ENCODE data around the gene ZNF664.

DNA sequence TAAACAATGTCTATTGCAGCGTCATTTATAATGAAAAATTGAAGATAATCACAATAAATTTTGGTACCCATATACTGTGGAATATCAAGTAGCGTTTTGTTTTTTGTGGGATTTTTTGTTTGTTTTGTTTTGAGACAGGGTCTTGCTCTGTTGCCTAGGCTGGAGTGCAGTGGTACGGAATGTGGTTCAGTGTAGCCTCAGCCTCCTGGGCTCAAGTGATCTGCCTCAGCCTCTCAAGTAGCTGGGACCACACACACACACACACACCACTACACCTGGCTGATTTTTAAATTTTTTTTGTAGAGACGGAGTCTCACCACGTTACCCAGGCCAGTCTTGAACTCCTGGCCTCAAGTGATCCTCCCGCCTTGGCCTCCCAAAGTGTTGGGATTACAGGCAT is 6.6 kb downstream of the ZNF664 start:
- TF ChIP-seq, protein P1, sequence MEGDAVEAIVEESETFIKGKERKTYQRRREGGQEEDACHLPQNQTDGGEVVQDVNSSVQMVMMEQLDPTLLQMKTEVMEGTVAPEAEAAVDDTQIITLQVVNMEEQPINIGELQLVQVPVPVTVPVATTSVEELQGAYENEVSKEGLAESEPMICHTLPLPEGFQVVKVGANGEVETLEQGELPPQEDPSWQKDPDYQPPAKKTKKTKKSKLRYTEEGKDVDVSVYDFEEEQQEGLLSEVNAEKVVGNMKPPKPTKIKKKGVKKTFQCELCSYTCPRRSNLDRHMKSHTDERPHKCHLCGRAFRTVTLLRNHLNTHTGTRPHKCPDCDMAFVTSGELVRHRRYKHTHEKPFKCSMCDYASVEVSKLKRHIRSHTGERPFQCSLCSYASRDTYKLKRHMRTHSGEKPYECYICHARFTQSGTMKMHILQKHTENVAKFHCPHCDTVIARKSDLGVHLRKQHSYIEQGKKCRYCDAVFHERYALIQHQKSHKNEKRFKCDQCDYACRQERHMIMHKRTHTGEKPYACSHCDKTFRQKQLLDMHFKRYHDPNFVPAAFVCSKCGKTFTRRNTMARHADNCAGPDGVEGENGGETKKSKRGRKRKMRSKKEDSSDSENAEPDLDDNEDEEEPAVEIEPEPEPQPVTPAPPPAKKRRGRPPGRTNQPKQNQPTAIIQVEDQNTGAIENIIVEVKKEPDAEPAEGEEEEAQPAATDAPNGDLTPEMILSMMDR (IDR thresholded peaks at IDR 0.05), result no peak
- TF ChIP-seq POLR2A (IDR thresholded peaks at IDR 0.05), result no peak
